ENCODE results near the gene TNFRSF1B. TPM values are rescaled to one million over a fixed set of nuclear protein-coding genes. Genes with fewer than 3 reads are reported as not detected.

Gene TNFRSF1B
- polyA plus RNA-seq, 3 donors: 436 to 761 (median 450) TPM

GRCh38 chr1:12179676-12180075 is 12.9 kb downstream of the TNFRSF1B start:
- Mint-ChIP-seq H3K4me1 (peaks cover 98% of the 10 kb centered on the region), H3K27me3 (ENCODE audit: low read depth in 3 of 3) (peaks cover 0 to 4% (median 0%) of the 10 kb centered on the region in 3 donors), H3K36me3 (peaks cover 85% of the 10 kb centered on the region in 2 donors), H3K27ac (peak overlapping the region; percentile 99 to 100 (median 99)), H3K4me3 (peak overlapping the region; percentile 48 to 87), H3K9me3 (peaks cover 0 to 2% (median 0%) of the 10 kb centered on the region in 7 donors)
- H2AFZ ChIP-seq (ENCODE audit: insufficient read depth, low read depth, low read length, poor library complexity, severe bottlenecking): no peak overlapping the region
- TF ChIP-seq CTCF (IDR thresholded peaks at IDR 0.05): no peak
- H4K20me1 ChIP-seq (ENCODE audit: insufficient read depth, low read length): peaks cover 17% of the 10 kb centered on the region
- peak overlapping the region; percentile 99 to 100 for H3K27ac ChIP-seq (ENCODE audit: low read depth in 1 of 2, low read length in 2 of 2)
- peaks cover 96 to 100% of the 10 kb centered on the region in 2 donors for H3K4me1 ChIP-seq (ENCODE audit: control insufficient read depth in 1 of 2, insufficient read depth in 2 of 2, low read length in 2 of 2)
- 81% methylated on average over 4 of the region's 8 CpGs for WGBS (ENCODE audit: insufficient coverage)
- peaks cover 42 to 50% of the 10 kb centered on the region in 2 donors for H3K36me3 ChIP-seq (replicated peaks in 1 of 2; ENCODE audit: control insufficient read depth in 1 of 2, insufficient read depth in 2 of 2, low read length in 2 of 2)
- no peak for DNase-seq
- H3K79me2 ChIP-seq (ENCODE audit: insufficient read depth, low read length): peaks cover 94% of the 10 kb centered on the region
- H3K27me3 ChIP-seq (ENCODE audit: control insufficient read depth in 2 of 2, insufficient read depth in 2 of 2, low read length in 2 of 2): no peaks in the 10 kb centered on the region
- intact Hi-C loops (cut with micrococcal nuclease): loop anchor here (5.0 kb wide), 2 partner anchors 37 to 442 kb away; partner anchors contain the start of gene AGTRAP (in 1 of the 2)
- H3K4me2 ChIP-seq (replicated peaks; ENCODE audit: extremely low read depth, low read length, poor library complexity, severe bottlenecking): peak overlapping the region; percentile 61
- H3K9ac ChIP-seq (ENCODE audit: insufficient read depth, low read length, poor library complexity, severe bottlenecking): peak overlapping the region; percentile 89
- no peaks in the 10 kb centered on the region for H3K9me3 ChIP-seq (replicated peaks in 1 of 2; ENCODE audit: control insufficient read depth in 1 of 2, insufficient read depth in 1 of 2, low read length in 2 of 2)
- H3K4me3 ChIP-seq (replicated peaks in 1 of 3; ENCODE audit: low read depth in 2 of 3, low read length in 3 of 3): peak overlapping the region in 1 of 3 experiments; percentile 98

- no peaks in the 10 kb centered on the region for H3K9me3 ChIP-seq (replicated peaks in 1 of 2; ENCODE audit: control insufficient read depth in 1 of 2, insufficient read depth in 1 of 2, low read length in 2 of 2)
- H3K27me3 ChIP-seq (ENCODE audit: control insufficient read depth in 2 of 2, insufficient read depth in 2 of 2, low read length in 2 of 2): no peaks in the 10 kb centered on the region
- peak overlapping the region; percentile 48 to 68 for H3K4me3 Mint-ChIP-seq
- H3K4me2 ChIP-seq (replicated peaks; ENCODE audit: extremely low read depth, low read length, poor library complexity, severe bottlenecking): peak overlapping the region; percentile 61
- peaks cover 98% of the 10 kb centered on the region for H3K4me1 Mint-ChIP-seq
- H3K79me2 ChIP-seq (ENCODE audit: insufficient read depth, low read length): peaks cover 94% of the 10 kb centered on the region
- DNase-seq: peak; percentile 92 to 94 (median 92)
- H3K27ac ChIP-seq (ENCODE audit: low read depth in 1 of 2, low read length in 2 of 2): peak overlapping the region; percentile 99 to 100
- H3K36me3 ChIP-seq (replicated peaks in 1 of 2; ENCODE audit: control insufficient read depth in 1 of 2, insufficient read depth in 2 of 2, low read length in 2 of 2): peaks cover 42 to 52% of the 10 kb centered on the region in 2 donors
- H2AFZ ChIP-seq (ENCODE audit: insufficient read depth, low read depth, low read length, poor library complexity, severe bottlenecking): no peak overlapping the region
- peaks cover 82 to 83% of the 10 kb centered on the region in 2 donors for H3K36me3 Mint-ChIP-seq
- peak overlapping the region; percentile 99 to 100 (median 99) for H3K27ac Mint-ChIP-seq
- peak overlapping the region in 2 of 3 experiments; percentile 5 to 98 for H3K4me3 ChIP-seq (replicated peaks in 1 of 3; ENCODE audit: low read depth in 2 of 3, low read length in 3 of 3)
- 3% methylated on average over 3 of the region's 10 CpGs for WGBS (ENCODE audit: insufficient coverage)
- H3K9ac ChIP-seq (ENCODE audit: insufficient read depth, low read length, poor library complexity, severe bottlenecking): peak overlapping the region; percentile 89
- H3K27me3 Mint-ChIP-seq (ENCODE audit: low read depth in 3 of 3): peaks cover 0 to 4% (median 0%) of the 10 kb centered on the region in 3 donors
- intact Hi-C loops (cut with micrococcal nuclease): loop anchor here in 1 of 2 donors (5.0 kb wide), 1 partner anchor 443 kb away; the partner anchor contains the start of gene AGTRAP
- peaks cover 0 to 2% (median 0%) of the 10 kb centered on the region in 7 donors for H3K9me3 Mint-ChIP-seq
- TF ChIP-seq CTCF (IDR thresholded peaks at IDR 0.05): no peak
- peaks cover 96 to 100% of the 10 kb centered on the region in 2 donors for H3K4me1 ChIP-seq (ENCODE audit: control insufficient read depth in 1 of 2, insufficient read depth in 2 of 2, low read length in 2 of 2)
- peaks cover 18% of the 10 kb centered on the region for H4K20me1 ChIP-seq (ENCODE audit: insufficient read depth, low read length)
Observed at GRCh38 chr1:12180315-12180714, 13.5 kb downstream of the TNFRSF1B start.
